Limb (tissue), 2 donors: ENCODE measurements around the gene LBR.
"Not testable (repeated sequence)": the region's sequence is repeated elsewhere in the genome, so short reads cannot be mapped to it uniquely, and the experiment has no call there.

Experiments used
- DNase-seq, 2 donors: peaks; one replicate each; pipeline ENCODE4 v3.0.0-alpha.2; 2016; ENCODE audit errors: extremely low spot score in 2 of 2

Gene LBR

GRCh38 chr1:225423518-225423855 is 4.4 kb downstream of the LBR start:
- no peak for DNase-seq

GRCh38 chr1:225422795-225423517 is 4.9 kb downstream of the LBR start:
- DNase-seq = no peak

GRCh38 chr1:225422031-225422605 is 5.7 kb downstream of the LBR start:
- DNase-seq = no peak

- no peak for DNase-seq
These were observed 9.2 kb downstream of the LBR start for GRCh38 chr1:225418598-225418997.

GRCh38 chr1:225418059-225418458 is 9.8 kb downstream of the LBR start:
- no peak for DNase-seq

GRCh38 chr1:225415967-225416745 is 11.7 kb downstream of the LBR start:
- no peak for DNase-seq

GRCh38 chr1:225415307-225415706 is 12.5 kb downstream of the LBR start:
- no peak for DNase-seq

- no peak for DNase-seq
These were observed 14.0 kb downstream of the LBR start for GRCh38 chr1:225413708-225414375.

GRCh38 chr1:225412803-225413351 is 15.0 kb downstream of the LBR start:
- no peak for DNase-seq

GRCh38 chr1:225412321-225412720 is 15.5 kb downstream of the LBR start:
- no peak for DNase-seq

GRCh38 chr1:225410036-225410435 is 17.8 kb downstream of the LBR start:
- DNase-seq = no peak

- DNase-seq = no peak
These were observed 18.8 kb downstream of the LBR start for GRCh38 chr1:225409051-225409450.

GRCh38 chr1:225408249-225408648 is 19.6 kb downstream of the LBR start:
- DNase-seq = no peak

- DNase-seq = no peak
These were observed 20.1 kb downstream of the LBR start for GRCh38 chr1:225407755-225408154.

GRCh38 chr1:225406976-225407725 is 20.7 kb downstream of the LBR start:
- no peak for DNase-seq

GRCh38 chr1:225400968-225401367 is 26.9 kb downstream of the LBR start:
- no peak for DNase-seq

GRCh38 chr1:225396357-225396756 is 31.5 kb downstream of the LBR start:
- no peak for DNase-seq

GRCh38 chr1:225389843-225390242 is 38.0 kb downstream of the LBR start:
- DNase-seq = no peak

- DNase-seq = peak in 1 of 2 donors; percentile 23
These were observed 39.5 kb downstream of the LBR start for GRCh38 chr1:225388372-225388771.

GRCh38 chr1:225386860-225387259 is 41.0 kb downstream of the LBR start:
- not testable (repeated sequence) for DNase-seq

GRCh38 chr1:225380691-225381090 is 47.1 kb downstream of the LBR start:
- DNase-seq = no peak
